ENCODE data around the gene IL13. TPM values are rescaled to one million over a fixed set of nuclear protein-coding genes. Genes with fewer than 3 reads are reported as not detected.

IL13 gene
- total RNA-seq, 1 experiment from 2014 or later = not detected

DNA sequence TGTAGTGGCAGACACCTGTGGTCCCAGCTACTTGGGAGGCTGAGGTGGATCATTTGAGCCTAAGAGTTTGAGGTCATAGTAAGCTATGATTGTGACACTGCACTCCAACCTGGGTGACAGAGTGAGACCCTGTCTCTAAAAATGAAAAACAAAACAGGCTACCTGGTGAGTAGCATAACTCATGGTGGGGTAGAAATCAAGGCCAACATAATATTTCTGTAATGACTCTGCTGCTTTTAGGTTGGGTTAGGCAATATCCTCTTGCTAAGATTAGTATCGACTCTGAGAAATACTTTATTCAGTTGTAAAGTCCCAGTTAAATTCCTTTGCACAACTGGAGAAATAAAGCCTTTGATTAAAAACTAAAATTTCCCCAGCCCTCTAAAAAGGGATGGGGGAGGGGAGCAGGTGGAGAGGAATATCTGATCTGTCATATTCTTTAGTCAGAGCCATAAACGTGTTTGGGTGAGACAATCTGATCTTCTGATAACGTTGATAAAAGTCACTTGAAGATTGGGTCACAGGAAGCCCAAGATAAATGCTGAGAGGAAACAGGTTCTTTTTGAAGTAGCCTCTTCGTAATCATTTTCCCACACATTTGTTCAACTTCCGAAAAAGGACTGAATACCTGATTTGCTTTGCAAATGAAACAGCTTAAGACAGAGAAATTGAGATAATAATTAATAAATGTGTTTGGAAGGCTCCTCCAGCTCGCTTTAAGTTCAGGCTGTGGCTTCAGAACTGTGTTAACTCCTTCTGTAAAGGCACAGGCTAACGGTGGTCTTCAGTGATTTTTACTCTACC, 30.8 kb downstream of the IL13 start:
- no peaks in the 10 kb centered on the region for H3K9me3 Mint-ChIP-seq
- Histone ChIP-seq H2AFZ (ENCODE audit: low read length) (no peak overlapping the region), H4K20me1 (ENCODE audit: control insufficient read depth, insufficient read depth, insufficient read length) (no peaks in the 10 kb centered on the region), H3K18ac (ENCODE audit: insufficient read length, low read depth, low read length) (no peak overlapping the region), H3K9ac (ENCODE audit: extremely low read depth, insufficient read length, low read length) (no peak overlapping the region), H2BK120ac (ENCODE audit: low read depth, low read length, poor library complexity, severe bottlenecking) (no peak overlapping the region), H3K27me3 (ENCODE audit: insufficient read depth, low read length) (no peaks in the 10 kb centered on the region), H4K8ac (replicated peaks; ENCODE audit: insufficient read length, low read depth, low read length) (no peak overlapping the region), H3K14ac (ENCODE audit: insufficient read depth, low read length) (no peak overlapping the region), H3K79me2 (ENCODE audit: insufficient read depth, low read length) (no peaks in the 10 kb centered on the region), H3K27ac (ENCODE audit: insufficient read length, low read depth, low read length) (no peak overlapping the region), H2BK15ac (ENCODE audit: low read depth, low read length) (no peak overlapping the region), H2AK5ac (ENCODE audit: insufficient read length, low read length) (no peak overlapping the region), H3K4me1 (ENCODE audit: insufficient read depth, low read length) (no peaks in the 10 kb centered on the region), H3K4me2 (ENCODE audit: insufficient read depth, insufficient read length, low read length) (no peak overlapping the region), H3K56ac (ENCODE audit: insufficient read length, low read depth, low read length) (no peak overlapping the region), H3K9me3 (ENCODE audit: control insufficient read depth, low read depth, low read length) (no peaks in the 10 kb centered on the region), H2BK20ac (ENCODE audit: low read depth, low read length, poor library complexity, severe bottlenecking) (no peak overlapping the region), H3K79me1 (ENCODE audit: insufficient read depth, low read depth, low read length, poor library complexity, severe bottlenecking) (no peaks in the 10 kb centered on the region), H4K91ac (ENCODE audit: insufficient read length, low read depth, low read length) (no peak overlapping the region), H2BK5ac (ENCODE audit: insufficient read length, low read length) (no peak overlapping the region), H3K23ac (ENCODE audit: insufficient read length, low read depth, low read length) (no peak overlapping the region), H3T11ph (ENCODE audit: low read length) (no peak overlapping the region), H2BK12ac (ENCODE audit: insufficient read length, low read depth, low read length) (no peak overlapping the region), H3K23me2 (ENCODE audit: insufficient read length, low read depth, low read length, poor library complexity, severe bottlenecking) (no peaks in the 10 kb centered on the region), H3K4ac (ENCODE audit: low read depth, low read length) (no peak overlapping the region), H4K5ac (ENCODE audit: insufficient read length, low read depth, low read length) (no peak overlapping the region)
- H3K36me3 Mint-ChIP-seq (ENCODE audit: insufficient read depth in 1 of 3, low read depth in 3 of 3) = peaks cover 0 to 3% (median 0%) of the 10 kb centered on the region in 3 experiments; a peak in 2 of 7 replicates
- H3K4me1 Mint-ChIP-seq = 0 out of 4 replicates have a peak, but pooled peaks cover 0 to 3% of the 10 kb centered on the region in 2 experiments
- DNase-seq = no peak
- no peaks in the 10 kb centered on the region for H3K27me3 Mint-ChIP-seq (ENCODE audit: low read depth)
- no peak overlapping the region for H3K4me3 Mint-ChIP-seq
- TF ChIP-seq, protein P1, sequence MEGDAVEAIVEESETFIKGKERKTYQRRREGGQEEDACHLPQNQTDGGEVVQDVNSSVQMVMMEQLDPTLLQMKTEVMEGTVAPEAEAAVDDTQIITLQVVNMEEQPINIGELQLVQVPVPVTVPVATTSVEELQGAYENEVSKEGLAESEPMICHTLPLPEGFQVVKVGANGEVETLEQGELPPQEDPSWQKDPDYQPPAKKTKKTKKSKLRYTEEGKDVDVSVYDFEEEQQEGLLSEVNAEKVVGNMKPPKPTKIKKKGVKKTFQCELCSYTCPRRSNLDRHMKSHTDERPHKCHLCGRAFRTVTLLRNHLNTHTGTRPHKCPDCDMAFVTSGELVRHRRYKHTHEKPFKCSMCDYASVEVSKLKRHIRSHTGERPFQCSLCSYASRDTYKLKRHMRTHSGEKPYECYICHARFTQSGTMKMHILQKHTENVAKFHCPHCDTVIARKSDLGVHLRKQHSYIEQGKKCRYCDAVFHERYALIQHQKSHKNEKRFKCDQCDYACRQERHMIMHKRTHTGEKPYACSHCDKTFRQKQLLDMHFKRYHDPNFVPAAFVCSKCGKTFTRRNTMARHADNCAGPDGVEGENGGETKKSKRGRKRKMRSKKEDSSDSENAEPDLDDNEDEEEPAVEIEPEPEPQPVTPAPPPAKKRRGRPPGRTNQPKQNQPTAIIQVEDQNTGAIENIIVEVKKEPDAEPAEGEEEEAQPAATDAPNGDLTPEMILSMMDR (conservative IDR thresholded peaks at IDR 0.05) = no peak
- no CpG with 5 or more reads among the region's 7 CpGs for WGBS (ENCODE audit: extremely low coverage, insufficient read length, low lambda C conversion rate)
- H3K27ac Mint-ChIP-seq = no peak overlapping the region

Measured in H9 (cell line).